Measurements from ENCODE around the gene DGKG.

- TF ChIP-seq EP300 (IDR thresholded peaks at IDR 0.05), result no peak
- no peak for TF ChIP-seq CTCF (IDR thresholded peaks at IDR 0.05)
These were observed 4.2 kb upstream of the DGKG start for GRCh38 chr3:186366206-186366605.
